GM21526 (cell line): ENCODE measurements around the gene ZNF488.

Experiments
- ATAC-seq: cut with Tn5 transposase; IDR thresholded peaks from one replicate; pipeline ENCODE4 v1.9.1; 2021; ENCODE audit warnings: moderate library complexity; ENCODE audit not compliant: unreplicated experiment, low FRiP score

ZNF488 gene

GRCh38 chr10:47317251-47317650 is 66.8 kb downstream of the ZNF488 start:
- no peak for ATAC-seq

GRCh38 chr10:47316131-47316530 is 68.0 kb downstream of the ZNF488 start:
- ATAC-seq: no peak
